CD4-positive, alpha-beta T cell (primary cell): ENCODE measurements around the gene KCTD3. TPM values are rescaled to one million over a fixed set of nuclear protein-coding genes. Genes with fewer than 3 reads are reported as not detected.

Source experiments
- ATAC-seq: fragments of 200-7000 bp; cut with Tn5 transposase; one replicate; pipeline ENCODE4 v1.10.0; 2022; ENCODE audit warnings: mild to moderate bottlenecking; ENCODE audit not compliant: poor library complexity
- CTCF ChIA-PET: fragments of 350-600 bp; sonication (Branson Sonifier 250); formaldehyde crosslinking; loops from one replicate; lab custom pipeline; 2021; ENCODE audit warnings: antibody characterized with exemption, inconsistent platforms; lab: Charles Lee
- POLR2A ChIA-PET: fragments of 350-600 bp; sonication (Branson Sonifier 250); formaldehyde crosslinking; loops from one replicate; lab custom pipeline; 2021; ENCODE audit warnings: antibody characterized with exemption, inconsistent platforms; lab: Charles Lee
- DNase-seq, 14 experiments: peaks; one replicate each; pipeline ENCODE4 v3.0.0-alpha.2; 2013 to 2020; ENCODE audit warnings: mixed read lengths in 2 of 14
- H3K27ac ChIP-seq, 2 donors: one replicate each; pipeline versions ENCODE4 v1.5.1 to v1.7.0; 2013; ENCODE audit warnings: low read length in 2 of 2, low read depth in 1 of 2, mild to moderate bottlenecking in 1 of 2
- H3K27me3 ChIP-seq, 2 experiments: 1 replicate in 1 of 2; 2 replicates in 1 of 2; pipeline versions ENCODE4 v1.6.1 to v1.7.0; 2013; ENCODE audit warnings: low read length in 2 of 2, control low read depth in 1 of 2, mild to moderate bottlenecking in 1 of 2, moderate library complexity in 1 of 2; ENCODE audit not compliant: insufficient read depth in 2 of 2, control insufficient read depth in 1 of 2
- H3K36me3 ChIP-seq: one replicate; pipeline ENCODE4 v1.6.1; 2013; ENCODE audit warnings: low read length, control low read depth; ENCODE audit not compliant: insufficient read depth
- H3K4me1 ChIP-seq: one replicate; pipeline ENCODE4 v1.6.1; 2013; ENCODE audit warnings: low read length, control low read depth; ENCODE audit not compliant: insufficient read depth
- H3K4me3 ChIP-seq: one replicate; pipeline ENCODE4 v1.5.1; 2013; ENCODE audit warnings: mild to moderate bottlenecking, low read length, moderate library complexity
- H3K9me3 ChIP-seq, 2 experiments: 1 replicate in 1 of 2; 2 replicates in 1 of 2; pipeline versions ENCODE4 v1.6.1 to v1.7.0; 2013; ENCODE audit warnings: low read length in 2 of 2, mild to moderate bottlenecking in 2 of 2, control low read depth in 1 of 2, moderate library complexity in 1 of 2; ENCODE audit not compliant: control insufficient read depth in 1 of 2, insufficient read depth in 1 of 2
- H3K27ac Mint-ChIP-seq: one replicate; pipeline ENCODE4 v1.8.0; 2020; ENCODE audit warnings: mixed read lengths
- H3K27me3 Mint-ChIP-seq: one replicate; pipeline ENCODE4 v1.8.0; 2021; ENCODE audit warnings: mixed read lengths
- H3K36me3 Mint-ChIP-seq: one replicate; pipeline ENCODE4 v1.8.0; 2021; ENCODE audit warnings: low read depth, mixed read lengths
- H3K4me1 Mint-ChIP-seq: one replicate; pipeline ENCODE4 v1.8.0; 2021; ENCODE audit warnings: low read depth, mixed read lengths
- H3K4me3 Mint-ChIP-seq: one replicate; pipeline ENCODE4 v1.8.0; 2020; ENCODE audit warnings: mild to moderate bottlenecking, mixed read lengths
- H3K9me3 Mint-ChIP-seq: one replicate; pipeline ENCODE4 v1.8.0; 2020; ENCODE audit warnings: mixed read lengths
- CTCF ChIP-seq: fragments of 200-600 bp; IDR thresholded peaks from one replicate; pipeline ENCODE4 v1.8.0; 2022; ENCODE audit warnings: antibody characterized with exemption, mild to moderate bottlenecking
- intact Hi-C, 2 experiments: fragments of 100-400 bp; cut with DNase I in 1 of 2; cut with micrococcal nuclease in 1 of 2; formaldehyde crosslinking; loops; one replicate each; pipeline versions ENCODE4 v1.15.1 to v1.9.0; 2023 to 2025; cut with DNase I, micrococcal nuclease
- total RNA-seq, 174 experiments: library from RNA in 2 of 174; stranded (reverse) in 2 of 174; gene quantifications; one replicate each; pipeline ENCODE4 v1.2.3 and lab custom pipeline; 2021 to 2026

The KCTD3 gene
- total RNA-seq, 2 experiments from 2014 or later = 3.0 to 4.8 TPM

- ChIA-PET CTCF (no interaction called here), POLR2A (no interaction called here)
- H3K36me3 Mint-ChIP-seq = no peaks in the 10 kb centered on the region
- ATAC-seq = no peak
- Histone ChIP-seq H3K36me3 (no peaks in the 10 kb centered on the region), H3K4me1 (no peaks in the 10 kb centered on the region), H3K4me3 (no peak overlapping the region), H3K9me3 (peaks cover 0 to 4% of the 10 kb centered on the region in 2 experiments), H3K27me3 (peaks cover 0 to 11% of the 10 kb centered on the region in 2 experiments), H3K27ac (no peak overlapping the region)
- intact Hi-C loops = loop anchor here (5.0 to 10.0 kb wide), 3 partner anchors 1142 to 1315 kb away; no protein-coding TSS in a partner anchor
- H3K4me3 Mint-ChIP-seq = no peak overlapping the region
- peaks cover 44% of the 10 kb centered on the region for H3K27me3 Mint-ChIP-seq
- no peaks in the 10 kb centered on the region for H3K4me1 Mint-ChIP-seq
- no peak for TF ChIP-seq CTCF
- no peak overlapping the region for H3K27ac Mint-ChIP-seq
- H3K9me3 Mint-ChIP-seq = no peaks in the 10 kb centered on the region
- DNase-seq = no peak
Measured at GRCh38 chr1:215529571-215529970, 37.5 kb upstream of the KCTD3 start.

- ATAC-seq = no peak
Measured at GRCh38 chr1:215530401-215530984, 36.6 kb upstream of the KCTD3 start.

GRCh38 chr1:215539803-215540570 is 27.1 kb upstream of the KCTD3 start:
- H3K27me3 ChIP-seq = no peaks in the 10 kb centered on the region
- no peaks in the 10 kb centered on the region for H3K36me3 ChIP-seq
- Mint-ChIP-seq H3K36me3 (no peaks in the 10 kb centered on the region), H3K9me3 (no peaks in the 10 kb centered on the region), H3K27ac (no peak overlapping the region), H3K4me1 (no peaks in the 10 kb centered on the region), H3K27me3 (peaks cover 23% of the 10 kb centered on the region), H3K4me3 (no peak overlapping the region)
- ChIA-PET CTCF (no interaction called here), POLR2A (no interaction called here)
- no peak overlapping the region for H3K27ac ChIP-seq
- no peak for TF ChIP-seq CTCF
- DNase-seq (no peak), ATAC-seq (no peak)
- no peaks in the 10 kb centered on the region for H3K4me1 ChIP-seq
- no peak overlapping the region for H3K4me3 ChIP-seq
- intact Hi-C loops = no loop called here
- no peaks in the 10 kb centered on the region for H3K9me3 ChIP-seq

More at GRCh38 chr1:215530401-215530984, 36.6 kb upstream of the KCTD3 start:
- H3K36me3 ChIP-seq = no peaks in the 10 kb centered on the region
- intact Hi-C loops = no loop called here
- ChIA-PET POLR2A (no interaction called here), CTCF (no interaction called here)
- Mint-ChIP-seq H3K9me3 (no peaks in the 10 kb centered on the region), H3K27me3 (peaks cover 53% of the 10 kb centered on the region), H3K36me3 (no peaks in the 10 kb centered on the region), H3K27ac (no peak overlapping the region), H3K4me1 (no peaks in the 10 kb centered on the region), H3K4me3 (no peak overlapping the region)
- no peak for TF ChIP-seq CTCF
- no peak overlapping the region for H3K4me3 ChIP-seq
- H3K9me3 ChIP-seq = peaks cover 0 to 4% of the 10 kb centered on the region in 2 experiments
- H3K27me3 ChIP-seq = peaks cover 0 to 11% of the 10 kb centered on the region in 2 experiments
- no peaks in the 10 kb centered on the region for H3K4me1 ChIP-seq
- no peak overlapping the region for H3K27ac ChIP-seq
- peak in 1 of 14 experiments; percentile 2 for DNase-seq
